ENCODE results near the gene ST6GALNAC3. TPM values are rescaled to one million over a fixed set of nuclear protein-coding genes. Genes with fewer than 3 reads are reported as not detected.

Gene ST6GALNAC3
- total RNA-seq, 1 donor from 2014 or later: 23.6 TPM

GRCh38 chr1:76428028-76428427, 353.5 kb downstream of the ST6GALNAC3 start:
- Mint-ChIP-seq H3K36me3 (peaks cover 5% of the 10 kb centered on the region), H3K4me3 (no peak overlapping the region), H3K9me3 (no peaks in the 10 kb centered on the region), H3K4me1 (peaks cover 4% of the 10 kb centered on the region), H3K27ac (no peak overlapping the region), H3K27me3 (ENCODE audit: insufficient read depth, low read depth) (no peaks in the 10 kb centered on the region)
- no peak overlapping the region for H2AFZ ChIP-seq (replicated peaks)
- H4K20me1 ChIP-seq (ENCODE audit: low read depth): no peaks in the 10 kb centered on the region
- no peaks in the 10 kb centered on the region for H3F3A ChIP-seq (ENCODE audit: low read depth)
- H3K9me3 ChIP-seq (ENCODE audit: low read depth): no peaks in the 10 kb centered on the region
- H3K9ac ChIP-seq: no peak overlapping the region
- H3K4me3 ChIP-seq: no peak overlapping the region
- H3K4me2 ChIP-seq: no peak overlapping the region
- no peaks in the 10 kb centered on the region for H3K36me3 ChIP-seq
- no peaks in the 10 kb centered on the region for H3K79me2 ChIP-seq (ENCODE audit: low read depth)
- TF ChIP-seq EZH2phosphoT487 (IDR thresholded peaks at IDR 0.05) (no peak), CTCF (IDR thresholded peaks at IDR 0.05) (no peak), EZH2 (IDR thresholded peaks at IDR 0.05) (no peak)
- no peak for DNase-seq (ENCODE audit: low spot score)
- no peak overlapping the region for H3K27ac ChIP-seq
- no peaks in the 10 kb centered on the region for H3K27me3 ChIP-seq
- peaks cover 5% of the 10 kb centered on the region for H3K4me1 ChIP-seq

GRCh38 chr1:76430531-76430930, 356.0 kb downstream of the ST6GALNAC3 start:
- no peaks in the 10 kb centered on the region for H3K9me3 ChIP-seq (ENCODE audit: low read depth)
- no peaks in the 10 kb centered on the region for H3K79me2 ChIP-seq (ENCODE audit: low read depth)
- no peak overlapping the region for H3K27ac ChIP-seq
- no peak overlapping the region for H3K9ac ChIP-seq
- Mint-ChIP-seq H3K4me1 (peaks cover 8% of the 10 kb centered on the region), H3K9me3 (no peaks in the 10 kb centered on the region), H3K36me3 (peaks cover 2% of the 10 kb centered on the region), H3K27ac (no peak overlapping the region), H3K27me3 (ENCODE audit: insufficient read depth, low read depth) (no peaks in the 10 kb centered on the region), H3K4me3 (no peak overlapping the region)
- no peaks in the 10 kb centered on the region for H3K36me3 ChIP-seq
- H3K27me3 ChIP-seq: no peaks in the 10 kb centered on the region
- H3K4me2 ChIP-seq: no peak overlapping the region
- DNase-seq (ENCODE audit: low spot score): no peak
- TF ChIP-seq EZH2phosphoT487 (IDR thresholded peaks at IDR 0.05) (no peak), CTCF (IDR thresholded peaks at IDR 0.05) (no peak), EZH2 (IDR thresholded peaks at IDR 0.05) (no peak)
- H3K4me1 ChIP-seq: peaks cover 7% of the 10 kb centered on the region
- no peak overlapping the region for H2AFZ ChIP-seq (replicated peaks)
- no peaks in the 10 kb centered on the region for H4K20me1 ChIP-seq (ENCODE audit: low read depth)
- no peaks in the 10 kb centered on the region for H3F3A ChIP-seq (ENCODE audit: low read depth)
- H3K4me3 ChIP-seq: no peak overlapping the region

- H3K79me2 ChIP-seq (ENCODE audit: low read depth): no peaks in the 10 kb centered on the region
- no peak overlapping the region for H3K4me3 Mint-ChIP-seq
- no peak overlapping the region for H3K27ac ChIP-seq
- H3K4me2 ChIP-seq: no peak overlapping the region
- H3K36me3 ChIP-seq: no peaks in the 10 kb centered on the region
- no peak for DNase-seq (ENCODE audit: low spot score)
- H3K4me1 ChIP-seq: peaks cover 7% of the 10 kb centered on the region
- no peaks in the 10 kb centered on the region for H3K27me3 ChIP-seq
- no peaks in the 10 kb centered on the region for H3K9me3 ChIP-seq (ENCODE audit: low read depth)
- no peak overlapping the region for H2AFZ ChIP-seq (replicated peaks)
- H3K36me3 Mint-ChIP-seq: no peaks in the 10 kb centered on the region
- H3K27ac Mint-ChIP-seq: no peak overlapping the region
- no peak for TF ChIP-seq CTCF (IDR thresholded peaks at IDR 0.05)
- no peak for TF ChIP-seq EZH2phosphoT487 (IDR thresholded peaks at IDR 0.05)
- TF ChIP-seq EZH2 (IDR thresholded peaks at IDR 0.05): no peak
- no peaks in the 10 kb centered on the region for H3F3A ChIP-seq (ENCODE audit: low read depth)
- H3K27me3 Mint-ChIP-seq (ENCODE audit: insufficient read depth, low read depth): no peaks in the 10 kb centered on the region
- H3K9ac ChIP-seq: no peak overlapping the region
- no peaks in the 10 kb centered on the region for H3K9me3 Mint-ChIP-seq
- H3K4me1 Mint-ChIP-seq: peaks cover 8% of the 10 kb centered on the region
- no peak overlapping the region for H3K4me3 ChIP-seq
- H4K20me1 ChIP-seq (ENCODE audit: low read depth): no peaks in the 10 kb centered on the region
Measured at GRCh38 chr1:76433526-76433925, 359.0 kb downstream of the ST6GALNAC3 start.
